NCI-H1694 (cell line): ENCODE results near the gene PM20D2.
"Not testable (repeated sequence)": the region's sequence is repeated elsewhere in the genome, so short reads cannot be mapped to it uniquely, and the experiment has no call there.

Experiments
- DNase-seq: peaks from one replicate; lab custom pipeline; 2025; lab: John Stamatoyannopoulos, UW

Gene PM20D2

GRCh38 chr6:89145956-89146717 is at the start of gene PM20D2:
Gene PM20D2 (plus strand): TSS chr6:89146055. CDS start chr6:89146145, 90 bp downstream.
- peak; percentile 15 for DNase-seq

GRCh38 chr6:89098461-89098860 is 47.4 kb upstream of the PM20D2 start:
- no peak for DNase-seq

GRCh38 chr6:89100114-89100513 is 45.7 kb upstream of the PM20D2 start:
- DNase-seq = no peak

- DNase-seq = no peak
These were observed 35.6 kb upstream of the PM20D2 start for GRCh38 chr6:89110284-89110683.

- DNase-seq = no peak
These were observed 33.9 kb upstream of the PM20D2 start for GRCh38 chr6:89111933-89112332.

GRCh38 chr6:89116702-89117101 is 29.2 kb upstream of the PM20D2 start:
- no peak for DNase-seq

- no peak for DNase-seq
These were observed 28.4 kb upstream of the PM20D2 start, which contains the start of gene SRSF12 for GRCh38 chr6:89117211-89118108. Gene SRSF12 (minus strand): TSS chr6:89118071. CDS start chr6:89117887, 184 bp downstream.

GRCh38 chr6:89118931-89119330 is 26.9 kb upstream of the PM20D2 start:
- no peak for DNase-seq

- DNase-seq = no peak
These were observed 25.5 kb upstream of the PM20D2 start for GRCh38 chr6:89120371-89120770.

- no peak for DNase-seq
These were observed 23.9 kb upstream of the PM20D2 start for GRCh38 chr6:89121934-89122333.

GRCh38 chr6:89122625-89123024 is 23.2 kb upstream of the PM20D2 start:
- DNase-seq = peak; percentile 42

- DNase-seq = not testable (repeated sequence)
These were observed 17.6 kb upstream of the PM20D2 start for GRCh38 chr6:89128256-89128671.

- DNase-seq = no peak
These were observed 14.3 kb upstream of the PM20D2 start for GRCh38 chr6:89131599-89131998.

GRCh38 chr6:89132057-89132456 is 13.8 kb upstream of the PM20D2 start:
- no peak for DNase-seq

GRCh38 chr6:89133981-89134380 is 11.9 kb upstream of the PM20D2 start:
- DNase-seq = no peak

GRCh38 chr6:89134723-89135122 is 11.1 kb upstream of the PM20D2 start:
- DNase-seq = no peak

GRCh38 chr6:89138173-89138572 is 7.7 kb upstream of the PM20D2 start:
- DNase-seq = no peak

GRCh38 chr6:89139509-89140346 is 6.1 kb upstream of the PM20D2 start:
- no peak for DNase-seq

- no peak for DNase-seq
These were observed 5.3 kb upstream of the PM20D2 start for GRCh38 chr6:89140347-89141156.

GRCh38 chr6:89144354-89144906 is 1.4 kb upstream of the PM20D2 start:
- no peak for DNase-seq
